NCI-H2171 treated with DMSO at 0.1 percent for 48 hours (cell line): ENCODE measurements around the gene HAPLN2.
A peak's percentile ranks its signal among the peaks of the same experiment; 100 is the strongest.
"Not testable (repeated sequence)": the region's sequence is repeated elsewhere in the genome, so short reads cannot be mapped to it uniquely, and the experiment has no call there.

Source experiments
- DNase-seq: peaks from one replicate; lab custom pipeline; 2025; lab: John Stamatoyannopoulos, UW

Gene HAPLN2

GRCh38 chr1:156618853-156619581 lies at the start of gene HAPLN2:
HAPLN2 (plus strand) TSS chr1:156619415; CDS start chr1:156623491, 4,076 bp downstream.
- DNase-seq = peak; percentile 43

GRCh38 chr1:156571261-156571852 lies 47.9 kb upstream of the HAPLN2 start:
- DNase-seq = no peak

- DNase-seq = peak; percentile 82
Measured at GRCh38 chr1:156571919-156572662, 47.1 kb upstream of the HAPLN2 start, which contains the start of gene IQGAP3. IQGAP3 (minus strand) TSS chr1:156572565; CDS start chr1:156572529, 36 bp downstream.

GRCh38 chr1:156572663-156573018 lies 46.6 kb upstream of the HAPLN2 start:
- DNase-seq = no peak

- no peak for DNase-seq
Measured at GRCh38 chr1:156574039-156574633, 45.1 kb upstream of the HAPLN2 start.

GRCh38 chr1:156577550-156577949 lies 41.7 kb upstream of the HAPLN2 start:
- DNase-seq = peak; percentile 35

GRCh38 chr1:156578055-156578454 lies 41.2 kb upstream of the HAPLN2 start:
- no peak for DNase-seq

GRCh38 chr1:156579472-156579871 lies 39.7 kb upstream of the HAPLN2 start, which contains the start of gene TTC24:
TTC24 (plus strand) TSS chr1:156579723; CDS start chr1:156581365, 1,642 bp downstream.
- DNase-seq = peak; percentile 99

GRCh38 chr1:156581661-156582387 lies 37.4 kb upstream of the HAPLN2 start:
- no peak for DNase-seq

- DNase-seq = no peak
Measured at GRCh38 chr1:156582388-156583017, 36.7 kb upstream of the HAPLN2 start.

- peak; percentile 91 for DNase-seq
Measured at GRCh38 chr1:156583821-156584622, 35.2 kb upstream of the HAPLN2 start.

GRCh38 chr1:156584813-156585212 lies 34.4 kb upstream of the HAPLN2 start:
- DNase-seq = peak; percentile 17

- no peak for DNase-seq
Measured at GRCh38 chr1:156586323-156586722, 32.9 kb upstream of the HAPLN2 start.

- DNase-seq = no peak
Measured at GRCh38 chr1:156586892-156587477, 32.2 kb upstream of the HAPLN2 start.

GRCh38 chr1:156587927-156588326 lies 31.3 kb upstream of the HAPLN2 start:
- DNase-seq = not testable (repeated sequence)

- DNase-seq = no peak
Measured at GRCh38 chr1:156589546-156589945, 29.7 kb upstream of the HAPLN2 start.

GRCh38 chr1:156590326-156591180 lies 28.7 kb upstream of the HAPLN2 start:
- no peak for DNase-seq

GRCh38 chr1:156591181-156591431 lies 28.1 kb upstream of the HAPLN2 start:
- no peak for DNase-seq

- peak; percentile 76 for DNase-seq
Measured at GRCh38 chr1:156591432-156592157, 27.6 kb upstream of the HAPLN2 start, which contains the start of gene NAXE. NAXE (plus strand) TSS chr1:156591776; CDS start chr1:156591805, 29 bp downstream.
